Smooth muscle cell (in vitro differentiated cells): Measurements from ENCODE around the gene GOPC. TPM values are rescaled to one million over a fixed set of nuclear protein-coding genes. Genes with fewer than 3 reads are reported as not detected.

Experiments
- DNase-seq: peaks from one replicate; lab custom pipeline; 2025; ENCODE audit not compliant: unreplicated experiment; lab: John Stamatoyannopoulos, UW
- H2AFZ ChIP-seq: fragments of 200-600 bp; sonication (generic); 2 replicates; pipeline ENCODE4 v1.6.0; 2016; ENCODE audit warnings: antibody characterized with exemption, low read depth, mild to moderate bottlenecking
- H3F3A ChIP-seq: fragments of 200-600 bp; sonication (generic); 2 replicates; pipeline ENCODE4 v1.6.0; 2017; ENCODE audit warnings: antibody characterized with exemption, low read depth
- H3K27ac ChIP-seq: fragments of 200-600 bp; sonication (generic); 2 replicates; pipeline ENCODE4 v1.5.1; 2016; ENCODE audit warnings: low read depth, mild to moderate bottlenecking
- H3K27me3 ChIP-seq: fragments of 200-600 bp; sonication (generic); 2 replicates; pipeline ENCODE4 v1.6.1; 2016; ENCODE audit warnings: low read depth, mild to moderate bottlenecking
- H3K36me3 ChIP-seq: fragments of 200-600 bp; sonication (generic); 2 replicates; pipeline ENCODE4 v1.5.1; 2016; ENCODE audit warnings: low read depth
- H3K4me1 ChIP-seq: fragments of 200-600 bp; sonication (generic); 2 replicates; pipeline ENCODE4 v1.5.1; 2016; ENCODE audit warnings: low read depth
- H3K4me2 ChIP-seq: fragments of 200-600 bp; sonication (generic); 2 replicates; pipeline ENCODE4 v1.6.0; 2016; ENCODE audit warnings: mild to moderate bottlenecking
- H3K4me3 ChIP-seq: fragments of 200-600 bp; sonication (generic); 2 replicates; pipeline ENCODE4 v1.5.1; 2016; ENCODE audit warnings: mild to moderate bottlenecking
- H3K79me2 ChIP-seq: fragments of 200-600 bp; sonication (generic); 2 replicates; pipeline ENCODE4 v1.6.0; 2016; ENCODE audit warnings: low read depth, mild to moderate bottlenecking
- H3K9ac ChIP-seq: fragments of 200-600 bp; sonication (generic); 2 replicates; pipeline ENCODE4 v1.6.0; 2016; ENCODE audit warnings: low read depth
- H3K9me3 ChIP-seq: fragments of 200-600 bp; sonication (generic); replicated peaks from 2 replicates; pipeline ENCODE4 v1.5.1; 2016; ENCODE audit warnings: low read depth
- H4K20me1 ChIP-seq: fragments of 200-600 bp; sonication (generic); 2 replicates; pipeline ENCODE4 v1.6.0; 2016; ENCODE audit warnings: low read depth
- CTCF ChIP-seq: fragments of 200-600 bp; sonication (generic); IDR thresholded peaks from 2 replicates; pipeline ENCODE4 v1.5.1; 2017; ENCODE audit warnings: borderline replicate concordance, mild to moderate bottlenecking, antibody characterized with exemption; ENCODE audit not compliant: insufficient read depth, poor library complexity, severe bottlenecking
- WGBS: methylation state at CpG from one replicate; pipeline ENCODE4 v1.1.7; 2016; ENCODE audit warnings: low lambda C conversion rate; 5-methylcytosine and 5-hydroxymethylcytosine counted together
- polyA plus RNA-seq: library from polyadenylated mRNA; unstranded; fragments of >200 nt; fragmentation: Nextera tagmentation; extraction: Ambion mirVana; gene quantifications from 2 replicates; pipeline ENCODE4 v1.2.1, GENCODE V29; 2016
- total RNA-seq: library from RNA; depleted of rRNA; stranded (reverse); fragments of >200 nt; gene quantifications from 2 replicates; pipeline ENCODE4 v1.2.3, GENCODE V29; 2014

GOPC gene
- total and polyA plus RNA-seq, 2 experiments from 2014 or later: 26.5 to 73.7 TPM

GRCh38 chr6:117547688-117548621 lies 54.4 kb downstream of the GOPC start:
- no peak for DNase-seq
- no peak for TF ChIP-seq CTCF
- no peaks in the 10 kb centered on the region for H3K27me3 ChIP-seq
- no peaks in the 10 kb centered on the region for H3K9me3 ChIP-seq
- 94% methylated on average over 58 of the region's 64 CpGs for WGBS
- H4K20me1 ChIP-seq: no peaks in the 10 kb centered on the region
- H3K4me2 ChIP-seq: peak overlapping the region; percentile 35
- H3K4me3 ChIP-seq: no peak overlapping the region
- no peaks in the 10 kb centered on the region for H3K36me3 ChIP-seq
- peaks cover 7% of the 10 kb centered on the region for H3F3A ChIP-seq
- H2AFZ ChIP-seq: no peak overlapping the region
- peaks cover 8% of the 10 kb centered on the region for H3K4me1 ChIP-seq
- no peaks in the 10 kb centered on the region for H3K79me2 ChIP-seq
- H3K9ac ChIP-seq: no peak overlapping the region
- H3K27ac ChIP-seq: peak overlapping the region; percentile 71

DNA sequence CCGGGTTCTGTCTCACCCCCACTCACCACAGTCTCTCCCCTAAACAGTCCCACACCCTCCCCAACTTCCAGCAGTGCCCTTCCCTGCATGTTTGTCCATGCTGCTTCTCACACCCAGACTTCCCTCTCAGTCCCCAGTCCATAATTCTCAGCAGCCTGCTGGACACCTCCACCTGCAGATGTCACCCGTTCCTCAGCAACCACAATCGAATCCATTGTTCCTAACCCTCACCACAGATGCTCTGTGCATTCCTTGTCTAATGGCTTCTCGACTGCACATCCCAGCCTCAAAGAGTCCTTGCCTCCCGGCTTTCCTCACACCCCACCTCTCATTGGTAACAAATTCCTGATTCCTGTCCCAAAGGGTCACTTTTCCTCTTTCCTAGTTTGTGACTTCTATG lies 55.6 kb downstream of the GOPC start:
- Histone ChIP-seq H3K27ac (no peak overlapping the region), H3K9me3 (no peaks in the 10 kb centered on the region), H3K4me2 (no peak overlapping the region), H2AFZ (no peak overlapping the region), H3K79me2 (no peaks in the 10 kb centered on the region), H3K27me3 (no peaks in the 10 kb centered on the region), H3K4me1 (no peaks in the 10 kb centered on the region), H4K20me1 (no peaks in the 10 kb centered on the region), H3F3A (peaks cover 7% of the 10 kb centered on the region), H3K9ac (no peak overlapping the region), H3K4me3 (no peak overlapping the region), H3K36me3 (no peaks in the 10 kb centered on the region)
- WGBS: 81% methylated on average over 5 of the region's 5 CpGs
- DNase-seq: no peak
- no peak for TF ChIP-seq CTCF

DNA sequence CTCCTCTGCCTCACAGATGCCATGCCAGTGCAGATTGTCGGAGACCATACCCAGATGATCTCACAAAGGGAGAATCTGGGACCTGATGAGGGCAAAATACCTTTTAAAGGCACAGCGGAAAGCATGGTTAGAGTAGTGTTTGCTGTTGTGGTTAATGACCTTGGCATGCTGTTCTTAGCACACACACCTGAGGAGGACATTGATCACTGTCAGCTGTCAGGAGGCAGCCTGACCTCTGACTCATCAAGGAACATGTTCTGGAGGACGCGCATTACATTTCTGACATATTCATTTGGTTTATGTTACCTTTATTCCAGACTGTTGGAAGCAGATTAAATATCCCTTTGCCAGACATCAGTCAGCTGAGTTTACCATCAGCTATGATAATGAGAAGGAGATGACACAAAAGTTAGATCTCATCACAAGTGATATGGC lies 57.1 kb downstream of the GOPC start:
- no peaks in the 10 kb centered on the region for H3K27me3 ChIP-seq
- no peak overlapping the region for H3K9ac ChIP-seq
- no peak for TF ChIP-seq CTCF
- no peaks in the 10 kb centered on the region for H4K20me1 ChIP-seq
- H3K36me3 ChIP-seq: peaks cover 3% of the 10 kb centered on the region
- no peaks in the 10 kb centered on the region for H3K4me1 ChIP-seq
- no peak overlapping the region for H3K4me2 ChIP-seq
- H3K9me3 ChIP-seq: no peaks in the 10 kb centered on the region
- no peak overlapping the region for H3K4me3 ChIP-seq
- H3K27ac ChIP-seq: peak overlapping the region; percentile 64
- no peak overlapping the region for H2AFZ ChIP-seq
- no peak for DNase-seq
- 78% methylated on average over 4 of the region's 4 CpGs for WGBS
- peaks cover under 1% of the 10 kb centered on the region for H3F3A ChIP-seq
- no peaks in the 10 kb centered on the region for H3K79me2 ChIP-seq

- Histone ChIP-seq H3K36me3 (peaks cover 3% of the 10 kb centered on the region), H3K27me3 (no peaks in the 10 kb centered on the region), H3K4me1 (no peaks in the 10 kb centered on the region), H3K27ac (peak overlapping the region; percentile 64), H3K4me3 (no peak overlapping the region), H3K4me2 (no peak overlapping the region), H3K9ac (no peak overlapping the region), H4K20me1 (no peaks in the 10 kb centered on the region), H3K79me2 (no peaks in the 10 kb centered on the region), H2AFZ (no peak overlapping the region), H3F3A (no peaks in the 10 kb centered on the region), H3K9me3 (no peaks in the 10 kb centered on the region)
- no peak for TF ChIP-seq CTCF
- no peak for DNase-seq
- WGBS: 63% methylated on average over 3 of the region's 3 CpGs
These were observed 57.6 kb downstream of the GOPC start for GRCh38 chr6:117544716-117545115.
